ENCODE data around the gene RFC5.

- TF ChIP-seq POLR2AphosphoS5 (IDR thresholded peaks at IDR 0.05) (no peak), CTCF (IDR thresholded peaks at IDR 0.05) (no peak)
These were observed 21.7 kb upstream of the RFC5 start for GRCh38 chr12:117994551-117995438.

All from upper lobe of left lung (tissue), 4 donors.